Stimulated activated CD4-positive, alpha-beta T cell treated with anti-CD3 and anti-CD28 coated beads, TNF-alpha, amount 100 ng/mL, for 48 hours (primary cell): ENCODE data around the gene DCLK2.

Source experiments
- DNase-seq, 3 donors: peaks; one replicate each; pipeline ENCODE4 v3.0.0-alpha.2; 2020; ENCODE audit warnings: low read depth in 3 of 3

DCLK2 gene

DNA sequence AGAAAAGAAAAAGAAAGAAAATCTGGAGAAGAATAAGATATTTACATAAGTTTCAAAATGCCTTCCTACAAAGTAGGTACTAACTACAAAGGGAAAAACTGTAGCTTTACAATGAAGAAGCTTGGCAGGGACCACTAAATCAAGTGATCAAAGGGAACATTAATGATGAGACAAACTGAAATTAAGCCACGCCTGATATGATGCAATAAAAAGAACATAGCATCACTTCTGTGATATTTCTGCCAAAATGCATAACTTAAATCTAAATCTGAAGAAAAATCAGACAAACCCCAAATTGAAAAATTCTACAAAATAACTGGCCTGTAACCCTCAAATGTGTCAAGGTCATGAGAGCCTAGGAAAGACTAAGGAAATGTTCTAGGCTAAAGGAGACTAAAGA, 8.9 kb upstream of the DCLK2 start:
- no peak for DNase-seq

DNA sequence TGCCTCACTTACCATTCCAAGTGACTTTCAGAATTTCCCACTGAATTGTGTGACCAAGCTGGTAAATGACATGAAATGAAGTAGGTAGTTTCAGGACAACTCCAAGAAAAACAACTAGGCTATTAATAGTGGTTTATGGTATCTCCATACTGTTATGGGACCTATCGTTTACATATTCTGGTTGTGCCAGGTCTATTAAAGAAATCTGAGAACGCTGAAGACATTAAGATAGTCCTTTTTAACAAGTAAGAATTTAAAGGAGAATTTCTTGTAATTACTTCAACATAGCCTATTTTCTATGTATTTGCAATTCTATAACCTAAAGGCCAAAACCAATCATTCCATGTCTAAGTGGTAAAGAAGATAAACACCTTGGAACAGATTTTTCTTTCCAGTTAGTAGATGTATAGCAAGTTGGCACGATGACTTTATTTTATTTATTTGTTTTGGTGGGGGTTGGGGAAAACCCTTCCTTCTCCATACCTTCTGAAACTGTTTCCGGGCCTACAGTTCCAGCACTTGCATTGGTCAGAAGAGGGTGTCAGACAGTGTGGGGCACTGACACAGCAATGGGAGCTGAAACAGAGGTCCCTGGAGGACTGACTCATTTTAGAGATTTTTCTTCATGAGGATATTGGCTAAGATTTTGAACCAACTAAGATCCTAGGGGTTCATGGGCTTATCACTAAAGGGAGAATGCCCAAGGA, 7.6 kb upstream of the DCLK2 start:
- DNase-seq: no peak

DNA sequence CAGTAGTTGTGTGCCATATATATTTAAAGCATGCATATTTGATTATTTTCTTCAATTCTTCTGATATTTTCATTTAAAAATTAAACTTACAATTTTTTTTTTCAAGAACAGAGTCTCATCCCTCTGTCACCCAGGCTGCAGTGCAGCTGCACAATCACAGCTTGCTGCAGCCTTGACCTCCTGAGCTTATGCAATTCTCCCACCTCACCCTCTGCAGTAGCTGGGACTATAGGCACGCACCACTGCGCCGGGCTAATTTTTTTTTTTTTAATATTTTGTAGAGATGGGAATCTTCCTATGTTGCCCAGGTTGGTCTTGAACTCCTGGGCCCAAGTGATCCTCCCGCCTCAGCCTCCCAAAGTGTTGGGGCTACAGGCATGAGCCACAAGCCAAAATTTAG, 5.8 kb upstream of the DCLK2 start:
- DNase-seq: no peak

DNA sequence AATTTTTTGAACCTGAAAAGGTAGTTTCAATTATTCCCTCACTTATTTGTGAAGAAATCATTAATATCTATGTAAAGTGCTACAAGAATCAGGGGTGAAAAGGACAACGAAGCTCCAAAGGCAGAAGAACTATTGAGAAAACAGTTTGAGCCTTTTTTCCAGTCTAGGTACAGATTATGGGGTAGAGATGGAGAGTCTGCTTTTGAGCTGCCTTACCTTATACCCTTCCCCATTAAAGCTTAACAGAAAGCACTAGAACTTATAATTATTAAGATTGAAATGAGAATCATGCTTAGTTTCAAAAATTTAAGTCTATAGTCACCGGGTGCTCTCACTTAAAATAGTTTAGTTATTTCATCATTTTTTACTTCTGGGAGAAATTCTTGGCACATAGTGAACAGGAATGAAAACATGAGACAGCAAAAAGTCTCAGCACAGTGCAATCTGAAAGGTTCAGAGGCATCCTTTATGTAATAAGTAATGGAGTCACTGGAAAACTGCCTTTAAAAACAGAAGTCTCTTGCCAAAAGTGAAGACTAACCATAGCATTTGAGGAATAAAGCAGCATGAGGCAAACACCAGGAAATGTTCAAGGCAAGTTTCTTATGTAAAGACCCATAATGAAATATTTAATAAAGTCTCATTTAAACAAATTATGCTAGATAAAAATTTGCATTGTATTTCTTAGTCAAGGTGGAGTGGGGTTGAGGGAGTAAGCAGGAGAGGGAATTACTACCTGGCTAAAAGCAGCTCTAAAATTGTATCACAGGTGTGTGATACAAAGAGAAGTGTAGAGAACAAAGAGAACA, 5.1 kb upstream of the DCLK2 start:
- DNase-seq: no peak

DNA sequence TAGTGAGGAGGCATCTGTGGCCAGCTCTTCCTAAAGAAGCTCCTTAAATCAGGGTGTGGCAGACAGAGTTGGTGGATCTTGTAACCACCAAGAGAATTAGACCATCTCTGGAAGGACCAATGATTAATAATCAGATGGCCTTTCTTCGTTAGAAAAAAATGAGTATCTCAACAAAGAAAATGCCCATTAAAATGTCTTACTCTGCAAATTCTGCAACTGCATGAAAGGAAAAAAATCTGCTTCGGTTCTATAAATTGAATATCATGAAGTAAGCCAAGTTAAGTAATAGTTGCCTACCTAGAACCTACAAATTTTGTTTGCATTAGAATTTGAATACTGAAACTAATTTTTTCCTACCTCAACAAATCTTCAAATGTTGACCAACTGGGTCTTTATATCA, 4.2 kb upstream of the DCLK2 start:
- DNase-seq: no peak

DNA sequence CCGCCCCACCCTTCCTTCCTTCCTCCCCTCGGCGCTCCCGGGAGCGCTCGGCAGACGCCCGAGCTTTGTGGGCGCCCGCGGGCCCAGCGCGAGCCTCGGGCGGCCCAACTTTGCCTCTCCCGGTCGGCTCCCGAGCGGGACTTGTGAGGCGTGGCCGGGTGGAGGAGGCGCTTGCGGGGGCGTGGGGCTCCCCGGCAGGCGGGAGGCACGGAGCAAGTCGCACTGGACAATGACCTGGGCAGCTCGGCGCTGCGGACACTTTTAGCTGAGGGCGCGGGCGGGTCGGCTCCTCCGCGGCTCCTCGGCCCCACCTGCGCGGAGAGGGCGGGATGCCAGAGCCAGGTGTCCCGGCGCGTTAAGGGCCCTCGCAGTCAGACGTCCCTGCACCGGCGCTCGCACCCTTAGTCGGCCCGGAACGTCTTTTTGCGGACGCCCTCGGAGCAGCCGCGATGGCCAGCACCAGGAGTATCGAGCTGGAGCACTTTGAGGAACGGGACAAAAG, 385 bp downstream of the DCLK2 start:
- DNase-seq: no peak

DNA sequence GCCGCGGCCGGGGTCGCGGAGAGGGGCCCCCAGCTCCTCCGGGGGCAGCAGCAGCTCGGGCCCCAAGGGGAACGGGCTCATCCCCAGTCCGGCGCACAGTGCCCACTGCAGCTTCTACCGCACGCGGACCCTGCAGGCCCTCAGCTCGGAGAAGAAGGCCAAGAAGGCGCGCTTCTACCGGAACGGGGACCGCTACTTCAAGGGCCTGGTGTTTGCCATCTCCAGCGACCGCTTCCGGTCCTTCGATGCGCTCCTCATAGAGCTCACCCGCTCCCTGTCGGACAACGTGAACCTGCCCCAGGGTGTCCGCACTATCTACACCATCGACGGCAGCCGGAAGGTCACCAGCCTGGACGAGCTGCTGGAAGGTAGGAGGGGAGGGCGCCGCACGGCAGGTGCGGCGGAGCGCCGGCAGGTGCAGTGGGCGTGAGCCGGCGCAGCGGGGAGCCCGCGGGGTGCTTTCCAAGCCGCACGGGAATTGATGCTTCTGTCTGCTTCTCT, 886 bp downstream of the DCLK2 start:
- no peak for DNase-seq

DNA sequence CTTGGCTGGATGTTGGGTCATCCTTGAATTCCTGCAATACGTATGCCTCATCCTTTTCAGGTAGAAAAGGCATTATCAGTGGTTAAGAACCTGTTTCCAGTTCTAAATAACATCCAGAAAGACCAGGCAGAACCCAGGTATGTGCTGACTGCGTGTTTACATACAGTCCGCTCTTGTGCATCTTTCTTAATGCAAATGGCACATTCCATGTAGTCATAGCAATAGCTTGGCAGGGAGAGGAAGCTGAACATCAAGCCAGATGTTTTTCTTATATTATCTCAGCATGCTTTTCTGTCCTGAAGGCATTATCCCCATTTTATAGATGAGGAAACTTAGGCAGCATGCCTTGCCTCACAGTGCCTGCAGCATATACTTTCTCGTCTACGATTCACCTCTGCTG, 2.1 kb downstream of the DCLK2 start:
- DNase-seq: no peak

DNA sequence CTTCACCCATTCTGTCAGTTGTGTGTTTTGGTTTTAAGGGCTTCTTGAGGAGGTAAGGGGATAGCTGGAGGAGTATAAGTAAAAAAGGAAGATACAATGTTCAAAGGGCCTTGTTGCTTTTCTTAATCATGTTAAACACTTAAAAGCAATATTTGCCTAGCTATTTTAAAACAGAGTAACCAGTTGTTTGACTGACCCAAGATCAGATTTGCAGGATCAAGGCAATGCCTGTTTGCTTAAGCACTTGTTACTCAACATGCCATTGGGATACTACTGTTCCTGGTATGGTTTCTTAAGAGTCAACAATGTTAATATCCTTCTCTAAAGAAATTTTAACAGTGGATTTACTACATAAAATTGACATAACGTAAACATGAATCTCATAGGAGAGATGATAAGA, 2.6 kb downstream of the DCLK2 start:
- no peak for DNase-seq

DNA sequence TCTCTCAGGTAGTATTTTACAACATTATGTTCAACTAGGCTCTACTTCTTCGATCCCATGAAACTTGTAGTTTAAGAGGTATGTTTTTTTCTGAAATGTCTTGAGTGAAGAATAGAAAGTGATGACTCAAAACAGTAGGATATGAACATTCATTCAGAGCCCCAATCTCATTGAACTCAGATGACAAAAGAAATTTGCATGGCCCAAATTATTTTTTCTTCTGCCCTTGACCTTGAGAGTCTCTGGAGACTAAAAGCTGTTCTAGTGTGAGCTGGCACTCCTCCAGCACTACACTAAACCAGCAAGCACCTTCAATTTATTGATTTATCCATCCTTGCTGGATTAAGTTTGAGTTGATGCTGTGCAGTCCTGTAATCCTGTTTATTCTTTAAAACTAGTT, 4.0 kb downstream of the DCLK2 start:
- no peak for DNase-seq

DNA sequence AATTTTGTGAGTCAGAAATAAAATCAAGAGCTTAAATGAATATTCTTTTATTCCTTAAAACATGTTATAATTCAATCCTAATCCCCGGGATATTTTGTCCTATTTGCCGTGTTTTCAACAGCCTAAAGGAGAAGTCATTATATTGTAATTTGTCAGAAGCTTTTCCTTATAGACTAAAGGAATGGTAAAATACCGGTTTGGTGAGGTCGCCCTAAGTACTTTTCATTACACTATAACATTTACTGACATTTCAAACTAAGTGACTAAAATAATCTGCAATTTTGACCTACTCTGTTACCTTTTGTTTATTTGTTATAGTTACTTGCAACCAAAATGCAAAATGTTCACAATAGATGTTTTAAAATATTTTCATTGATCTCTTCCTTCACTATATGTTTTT, 8.8 kb downstream of the DCLK2 start:
- DNase-seq: no peak

DNA sequence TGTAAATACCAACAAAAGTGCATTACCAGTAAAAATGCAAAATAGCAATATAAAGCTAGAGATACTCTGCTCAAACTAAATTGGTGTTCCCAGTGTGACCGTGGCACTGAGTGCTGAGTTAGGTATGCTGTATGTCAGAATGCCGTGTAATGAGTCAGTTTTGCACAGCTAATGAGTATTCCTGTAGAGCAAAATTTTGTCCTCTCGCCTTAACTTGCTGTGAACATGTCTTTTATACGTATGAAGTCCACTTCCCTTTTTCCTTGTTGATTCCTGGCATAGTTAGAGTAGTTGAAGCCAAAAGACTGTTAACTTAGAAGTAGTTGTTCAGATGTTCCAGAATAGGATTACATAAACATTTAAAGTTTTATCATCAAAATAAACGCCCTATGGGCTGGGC, 11.5 kb downstream of the DCLK2 start:
- no peak for DNase-seq

DNA sequence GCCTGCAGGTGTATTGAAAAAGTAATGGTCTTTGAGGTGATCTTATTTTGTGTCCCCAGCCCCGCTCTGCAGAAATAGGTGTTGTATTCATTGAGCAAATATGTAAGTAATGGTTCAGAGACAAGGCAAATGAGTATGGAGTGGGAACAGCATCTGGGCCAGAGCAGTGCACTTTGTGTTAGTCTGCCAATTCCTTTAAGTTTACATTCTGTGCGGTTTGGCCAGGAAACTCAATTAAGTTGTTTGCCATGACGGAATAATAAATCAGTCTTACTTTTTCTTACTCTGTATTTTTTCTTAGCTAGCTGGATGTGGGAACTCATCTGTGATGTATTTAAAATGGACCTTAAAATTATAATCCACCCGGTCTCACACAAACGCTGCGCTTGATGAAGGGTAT, 12.6 kb downstream of the DCLK2 start:
- no peak for DNase-seq

DNA sequence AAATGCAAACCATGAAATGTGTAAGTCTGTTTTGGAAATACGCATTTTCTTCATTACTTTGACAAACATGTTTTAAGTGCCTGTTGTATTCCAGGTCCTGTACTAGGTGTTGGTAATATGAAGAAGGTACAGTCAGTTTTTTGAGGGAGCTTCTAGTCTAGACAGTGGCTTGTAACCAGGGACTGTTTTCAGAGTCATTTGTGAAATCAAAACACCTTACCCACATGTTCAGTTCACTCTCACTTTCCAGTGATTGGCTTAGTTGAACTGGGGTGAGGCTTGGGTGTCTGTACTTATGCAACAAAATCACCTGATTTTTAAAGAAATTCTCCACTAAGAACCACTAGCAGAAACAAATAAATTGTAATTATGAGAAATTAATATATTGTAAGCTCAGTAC, 16.4 kb downstream of the DCLK2 start:
- DNase-seq: no peak

DNA sequence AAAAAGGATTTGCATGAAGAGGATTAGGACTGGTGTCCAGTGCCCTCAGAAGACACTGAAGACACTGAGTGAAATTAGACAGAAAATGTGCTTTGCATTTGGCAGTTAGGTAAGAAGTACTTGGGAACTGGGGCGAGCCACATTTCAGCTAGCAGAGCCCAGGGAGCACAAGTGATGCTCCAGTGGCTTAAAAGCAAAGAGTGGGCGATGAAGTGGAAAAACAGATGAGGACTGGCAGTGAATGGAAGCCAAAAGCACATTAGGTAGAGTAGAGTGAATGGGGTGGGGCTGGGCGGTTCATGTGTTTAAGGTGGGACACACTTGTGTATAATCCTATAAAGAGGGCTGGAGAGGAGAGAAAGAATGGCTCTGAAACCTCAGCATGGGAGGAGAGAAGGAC, 18.4 kb downstream of the DCLK2 start:
- DNase-seq: no peak

DNA sequence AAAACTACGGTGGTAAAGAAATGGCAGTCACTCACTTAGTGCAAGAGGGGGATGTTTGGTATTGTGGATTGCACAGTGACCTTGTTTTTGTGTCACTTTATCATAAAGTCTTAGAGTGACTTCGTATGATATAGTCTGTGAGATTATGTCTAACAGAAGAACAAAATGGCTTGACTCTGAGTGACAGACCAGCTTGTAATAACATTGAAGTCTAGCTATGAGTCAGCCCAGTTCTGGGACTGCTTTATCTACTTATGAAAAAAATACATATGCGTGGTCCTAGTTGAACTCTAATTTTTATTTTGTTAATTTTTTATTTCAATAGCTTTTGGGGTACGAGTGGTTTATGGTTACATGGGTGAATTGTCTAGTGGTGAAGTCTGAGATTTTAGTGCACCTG, 20.0 kb downstream of the DCLK2 start:
- DNase-seq: no peak

DNA sequence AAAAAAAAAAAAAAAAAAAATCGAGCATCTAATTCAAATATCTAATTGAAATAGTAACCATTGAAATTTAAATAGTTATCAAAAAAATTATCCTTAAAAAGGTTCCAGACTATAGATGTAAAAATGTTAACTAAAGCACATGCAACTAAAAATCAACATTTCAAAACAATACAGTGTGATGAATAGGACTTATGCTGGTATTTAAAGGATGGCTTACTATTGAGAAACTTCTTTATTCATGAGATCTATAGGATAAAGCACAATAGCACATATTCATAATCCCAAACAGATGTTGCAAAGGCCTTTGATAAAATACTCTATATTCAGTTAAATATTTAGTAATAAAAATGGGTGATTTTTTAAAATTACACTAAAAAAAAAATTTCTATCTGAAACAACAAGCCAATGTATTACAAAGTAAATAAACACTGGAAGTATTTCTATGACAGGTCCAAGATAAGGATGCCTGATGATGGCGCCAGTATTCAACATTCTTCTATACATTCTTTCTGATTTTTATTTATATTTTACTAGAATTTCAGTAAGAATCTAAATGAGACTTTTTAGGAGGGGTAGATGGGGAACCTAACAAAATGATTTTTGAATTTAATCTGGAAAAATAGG, 26.3 kb downstream of the DCLK2 start:
- DNase-seq: no peak

DNA sequence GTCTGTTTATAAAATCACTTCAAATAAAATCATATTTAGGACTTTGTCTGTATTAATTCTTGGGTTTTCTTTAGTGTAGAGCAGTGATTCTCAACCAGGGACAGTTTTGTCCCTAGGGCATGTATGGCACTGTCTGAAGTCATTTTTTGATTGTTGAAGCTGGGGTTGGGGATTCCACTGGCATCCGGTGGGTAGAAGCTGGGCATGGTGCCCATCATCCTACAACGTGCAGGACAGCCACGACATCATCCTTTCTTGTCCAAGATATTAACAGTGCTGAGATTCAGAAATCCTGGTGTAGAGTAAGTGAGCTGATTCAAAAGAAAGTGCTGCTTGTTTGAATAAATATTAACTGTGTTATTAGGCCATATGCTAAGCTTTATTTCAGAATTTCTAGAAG, 28.6 kb downstream of the DCLK2 start:
- DNase-seq: no peak

DNA sequence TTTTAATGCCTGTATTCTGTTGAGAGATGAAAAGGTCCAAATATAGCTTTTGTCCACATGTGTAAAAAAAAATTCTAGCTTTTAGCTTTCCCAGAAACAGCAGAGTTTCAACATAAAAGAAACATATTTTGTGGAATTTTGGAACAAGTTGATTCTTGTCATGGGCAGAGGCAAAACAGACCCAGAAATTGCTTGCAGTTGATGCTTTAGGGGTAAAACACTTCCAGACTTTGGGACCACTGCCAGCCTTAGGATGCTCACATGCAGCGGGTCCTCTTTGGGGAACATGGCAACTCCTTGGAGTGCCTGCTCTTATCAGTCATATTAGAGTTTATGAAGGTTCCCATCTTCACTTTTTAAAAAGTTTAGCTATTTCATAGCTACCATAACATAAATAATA, 30.4 kb downstream of the DCLK2 start:
- no peak for DNase-seq

DNA sequence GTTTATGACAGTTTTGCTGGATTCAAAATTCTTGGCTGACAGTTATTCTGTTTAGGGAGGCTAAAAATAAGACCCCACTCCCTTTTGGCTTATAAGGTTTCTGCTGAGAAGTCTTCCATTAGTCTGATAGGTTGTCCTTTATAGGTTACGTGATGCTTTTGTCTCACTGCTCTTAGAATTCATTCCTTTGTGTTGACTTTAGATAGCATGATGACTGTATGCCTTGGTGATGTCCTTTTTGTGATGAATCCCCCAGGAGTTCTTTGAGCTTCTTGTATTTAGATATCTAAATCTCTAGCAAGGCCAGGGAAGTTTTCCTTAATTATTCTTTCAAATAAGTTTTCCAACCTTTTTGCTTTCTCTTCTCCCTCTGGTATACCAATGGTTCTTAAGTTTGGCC, 36.4 kb downstream of the DCLK2 start:
- DNase-seq: no peak

DNA sequence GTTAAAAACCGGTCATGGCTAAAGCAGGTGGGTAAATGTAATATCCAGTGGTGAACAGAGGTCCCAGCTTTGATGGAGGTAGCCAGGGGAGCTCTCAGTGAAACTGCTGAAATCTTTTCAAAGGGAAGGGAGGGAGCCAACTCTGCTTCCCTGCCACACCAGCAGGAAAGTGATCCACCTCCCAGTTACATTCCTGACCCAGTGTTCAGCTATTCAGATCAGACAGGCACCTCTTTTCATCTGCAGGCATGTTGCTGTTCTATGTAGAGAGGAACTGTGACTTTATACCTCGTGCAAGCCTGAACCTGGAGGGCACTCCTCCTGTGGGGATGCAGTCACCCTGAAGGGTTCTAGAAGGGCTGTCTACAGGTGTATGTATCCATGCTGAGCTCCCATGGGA, 37.6 kb downstream of the DCLK2 start:
- DNase-seq: no peak

DNA sequence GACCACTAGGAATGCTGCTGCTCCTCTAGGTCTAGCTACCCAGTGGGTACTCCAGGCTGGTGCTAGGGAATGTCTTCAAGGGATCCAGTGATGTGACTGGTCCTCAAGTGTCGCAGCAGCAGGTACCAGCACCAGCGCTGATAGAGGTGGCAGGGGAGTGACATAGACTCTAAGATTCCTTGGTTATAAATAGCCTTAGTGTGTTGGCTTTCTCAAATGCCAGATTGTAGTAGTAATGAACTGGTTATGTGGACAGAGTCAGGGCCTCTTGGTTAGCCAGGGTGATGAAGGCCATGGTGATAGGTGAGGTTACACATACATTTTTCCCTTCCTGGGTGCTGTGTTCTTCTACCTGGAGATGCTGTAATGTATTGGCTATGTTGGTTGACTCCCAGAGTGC, 38.3 kb downstream of the DCLK2 start:
- no peak for DNase-seq

DNA sequence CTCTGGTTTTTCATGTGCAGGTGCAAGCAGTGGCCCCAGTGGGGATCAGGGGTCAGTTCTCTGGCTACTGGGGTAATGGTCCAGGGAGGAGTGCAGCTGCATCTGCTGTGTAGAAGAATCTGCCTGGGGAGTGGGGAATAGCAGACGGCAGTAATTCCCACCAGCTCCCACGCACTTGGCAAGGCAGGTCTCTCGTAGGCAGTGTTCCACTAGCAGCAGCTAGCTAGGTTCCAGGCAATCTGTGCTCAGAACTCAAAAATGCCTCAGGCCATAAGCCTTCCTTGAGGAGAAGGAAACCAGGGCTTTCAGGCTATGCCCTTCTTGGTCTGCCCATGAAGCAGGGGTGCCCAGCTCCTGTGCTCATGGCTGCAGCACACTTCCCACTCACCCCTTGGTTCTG, 38.8 kb downstream of the DCLK2 start:
- no peak for DNase-seq
